Stimulated activated CD8-positive, alpha-beta memory T cell treated with anti-CD3 and anti-CD28 coated beads, Interleukin-15, amount 100 ng/mL, for 48 hours (primary cell): Measurements from ENCODE around the gene MFSD2A.
A peak's percentile ranks its signal among the peaks of the same experiment; 100 is the strongest.
"Not testable (repeated sequence)": the region's sequence is repeated elsewhere in the genome, so short reads cannot be mapped to it uniquely, and the experiment has no call there.

ENCODE experiments used
- DNase-seq, 2 donors: peaks; one replicate each; pipeline ENCODE4 v3.0.0-alpha.2; 2020; ENCODE audit warnings: low read depth in 2 of 2

MFSD2A gene

GRCh38 chr1:39969048-39969447 lies 14.1 kb downstream of the MFSD2A start:
- DNase-seq: no peak

DNA sequence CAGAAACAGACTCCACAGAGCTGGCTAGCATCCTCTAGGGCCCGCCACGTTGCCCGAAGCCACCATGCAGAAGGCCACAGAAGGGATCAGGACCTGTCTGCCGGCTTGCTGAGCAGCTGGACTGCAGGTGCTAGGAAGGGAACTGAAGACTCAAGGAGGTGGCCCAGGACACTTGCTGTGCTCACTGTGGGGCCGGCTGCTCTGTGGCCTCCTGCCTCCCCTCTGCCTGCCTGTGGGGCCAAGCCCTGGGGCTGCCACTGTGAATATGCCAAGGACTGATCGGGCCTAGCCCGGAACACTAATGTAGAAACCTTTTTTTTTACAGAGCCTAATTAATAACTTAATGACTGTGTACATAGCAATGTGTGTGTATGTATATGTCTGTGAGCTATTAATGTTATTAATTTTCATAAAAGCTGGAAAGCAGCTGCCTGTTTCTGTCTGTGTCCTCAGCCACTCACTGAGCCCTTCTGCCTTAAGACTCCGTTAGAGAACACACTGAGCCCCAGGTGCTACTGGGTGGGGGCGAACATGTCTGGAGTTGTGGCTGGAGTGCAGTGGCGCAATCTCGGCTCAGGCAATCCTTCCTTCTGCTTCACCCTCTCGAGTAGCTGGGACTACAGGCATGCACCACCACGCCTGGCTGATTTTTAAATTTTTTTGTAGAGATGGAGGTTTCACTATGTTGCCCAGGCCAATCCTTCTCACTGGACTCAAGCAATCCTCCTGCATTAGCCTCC lies 14.8 kb downstream of the MFSD2A start:
- DNase-seq: no peak

DNA sequence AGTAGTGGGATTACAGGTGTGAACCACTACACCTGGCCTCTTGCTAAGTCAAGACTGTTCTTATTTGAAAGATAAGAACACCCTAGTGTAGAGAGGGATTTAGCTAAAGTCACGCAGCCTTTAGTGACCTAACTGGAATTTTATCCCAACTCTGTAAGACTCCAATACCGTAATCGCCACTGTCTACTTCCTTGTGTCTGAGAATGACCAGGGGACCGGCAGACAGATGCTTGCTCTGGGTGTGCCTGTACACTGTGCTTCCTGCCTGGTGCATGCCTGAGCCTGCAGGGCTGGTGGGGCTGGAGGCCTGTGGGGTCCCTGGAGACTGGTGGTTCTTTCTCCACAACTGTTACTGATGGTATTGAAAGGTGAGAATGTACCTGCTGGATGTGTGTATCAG lies 15.3 kb downstream of the MFSD2A start:
- DNase-seq: no peak

DNA sequence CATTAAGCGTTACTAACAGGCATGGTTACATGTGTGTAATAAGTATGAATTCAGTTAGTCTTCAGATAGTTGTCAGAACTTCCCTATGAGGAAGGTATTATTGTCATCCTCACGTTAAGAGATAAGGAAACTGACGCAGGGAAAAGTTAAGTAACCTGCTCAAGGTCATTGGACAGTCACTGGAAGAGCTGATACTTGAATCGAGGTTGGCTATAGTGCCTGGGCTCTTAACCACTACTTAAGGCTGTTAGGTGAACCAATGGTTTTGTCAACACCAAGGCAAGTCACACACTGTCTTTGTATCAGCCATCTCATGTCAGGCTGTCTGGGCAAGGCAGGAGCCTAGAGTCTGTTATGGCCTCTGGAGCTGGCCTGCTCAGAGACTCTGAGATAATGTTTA lies 16.2 kb downstream of the MFSD2A start:
- DNase-seq: no peak

DNA sequence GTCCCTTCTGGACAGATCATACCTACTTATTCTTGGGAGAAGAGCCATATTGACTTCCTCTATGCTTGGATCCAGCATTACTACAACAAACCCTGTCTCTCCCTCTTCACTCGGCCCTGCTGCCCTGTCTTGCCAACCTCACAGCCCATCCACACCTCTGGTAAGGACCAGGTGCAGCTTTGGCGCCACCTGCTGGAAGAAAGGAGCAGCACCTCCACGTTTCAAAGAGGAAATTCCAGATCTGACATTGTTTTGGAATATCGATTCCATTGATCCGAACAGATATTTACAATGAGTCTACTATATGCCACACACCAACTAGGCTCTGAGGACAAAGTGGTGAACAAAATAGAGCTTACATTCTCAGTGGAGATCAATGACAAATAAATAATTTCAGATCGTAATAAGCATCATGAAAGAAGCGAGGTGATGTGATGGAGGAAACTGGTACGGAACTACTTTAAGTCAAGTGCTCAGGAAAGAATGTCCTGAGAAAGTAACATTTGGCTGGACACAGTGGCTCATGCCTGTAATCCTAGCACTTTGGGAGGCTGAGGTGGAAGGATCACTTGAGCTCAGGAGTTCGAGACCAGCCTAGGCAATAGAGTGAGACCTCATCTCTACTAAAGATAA lies 18.7 kb downstream of the MFSD2A start:
- peak; percentile 34 to 46 for DNase-seq

- no peak for DNase-seq
Observed at GRCh38 chr1:39976732-39977131, 21.8 kb downstream of the MFSD2A start.

DNA sequence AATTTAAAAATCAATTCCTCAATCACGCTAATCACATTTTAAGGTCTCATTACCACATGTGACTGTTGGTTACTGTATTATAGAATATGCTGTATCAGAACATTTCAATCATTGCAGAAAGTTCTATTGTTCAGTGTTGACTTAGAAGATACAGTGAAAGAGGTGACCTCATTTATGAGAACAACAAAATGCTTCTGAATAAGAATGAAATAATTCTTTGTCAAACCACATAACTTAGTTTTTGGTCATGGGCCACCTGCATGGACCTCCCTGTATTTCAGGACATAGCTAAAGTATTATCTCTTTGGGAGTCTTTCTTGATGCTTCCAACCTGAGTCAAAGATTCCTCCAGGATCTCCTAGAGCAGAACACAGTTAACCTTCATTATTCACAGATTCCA lies 22.3 kb downstream of the MFSD2A start:
- DNase-seq: no peak

DNA sequence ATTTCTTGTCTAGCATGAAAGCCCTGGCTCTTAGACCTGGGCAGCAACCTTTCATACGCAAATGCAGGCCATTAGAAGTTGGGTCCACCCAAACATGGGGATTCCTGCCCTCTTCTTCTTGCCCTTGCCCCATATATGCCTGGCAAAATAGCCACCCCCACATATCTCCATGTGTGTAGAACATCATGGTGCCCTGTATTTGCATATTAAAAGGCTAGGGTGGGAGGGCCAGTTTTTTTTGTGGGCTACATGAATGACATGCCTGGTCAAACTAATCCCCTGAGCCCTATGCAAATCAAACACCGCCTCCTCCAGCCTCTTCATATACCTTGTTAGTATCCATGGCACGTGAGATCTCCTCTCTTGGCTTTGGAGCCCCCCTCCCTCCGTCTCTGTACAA lies 24.7 kb downstream of the MFSD2A start:
- no peak for DNase-seq

GRCh38 chr1:39980555-39981313 lies 25.8 kb downstream of the MFSD2A start:
- no peak for DNase-seq

DNA sequence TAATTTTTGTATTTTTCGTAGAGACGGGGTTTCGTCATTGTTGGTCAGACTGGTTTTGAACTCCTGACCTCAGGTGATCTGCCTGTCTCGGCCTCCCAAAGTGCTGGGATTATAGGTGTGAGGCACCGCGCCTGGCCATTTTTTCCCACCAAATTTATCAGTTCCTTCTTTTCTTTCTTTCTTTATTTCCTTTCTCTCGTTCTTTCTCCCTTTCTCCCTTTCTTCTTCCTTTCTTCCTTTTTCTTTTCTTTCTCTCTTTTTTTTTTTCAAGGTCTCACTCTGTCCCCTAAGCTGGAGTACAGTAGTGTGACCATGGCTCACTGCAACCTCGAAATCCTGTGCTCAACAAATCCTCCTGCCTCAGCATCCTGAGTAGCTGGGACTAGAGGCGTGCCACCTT lies 26.4 kb downstream of the MFSD2A start:
- DNase-seq: no peak

GRCh38 chr1:39981945-39982344 lies 27.0 kb downstream of the MFSD2A start:
- DNase-seq: no peak

- not testable (repeated sequence) for DNase-seq
Observed at GRCh38 chr1:39984480-39984879, 29.5 kb downstream of the MFSD2A start.

DNA sequence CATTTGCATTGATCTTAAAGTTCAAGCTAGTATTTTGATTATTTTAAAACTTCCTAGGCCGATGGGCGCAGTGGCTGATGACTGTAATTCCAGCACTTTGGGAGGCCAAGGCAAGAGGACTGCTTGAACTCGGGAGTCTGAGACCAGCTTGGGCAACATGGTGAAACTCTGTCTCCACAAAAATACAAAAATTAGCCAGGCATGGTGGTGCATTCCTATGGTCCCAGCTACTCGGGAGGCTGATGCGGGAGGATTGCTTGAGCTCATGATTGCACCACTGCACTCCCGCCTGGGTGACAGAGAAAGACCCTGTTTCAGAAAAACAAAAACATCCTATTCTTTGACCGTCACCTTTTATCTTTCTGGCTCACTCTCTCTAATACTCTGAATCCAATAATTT lies 30.0 kb downstream of the MFSD2A start:
- no peak for DNase-seq

DNA sequence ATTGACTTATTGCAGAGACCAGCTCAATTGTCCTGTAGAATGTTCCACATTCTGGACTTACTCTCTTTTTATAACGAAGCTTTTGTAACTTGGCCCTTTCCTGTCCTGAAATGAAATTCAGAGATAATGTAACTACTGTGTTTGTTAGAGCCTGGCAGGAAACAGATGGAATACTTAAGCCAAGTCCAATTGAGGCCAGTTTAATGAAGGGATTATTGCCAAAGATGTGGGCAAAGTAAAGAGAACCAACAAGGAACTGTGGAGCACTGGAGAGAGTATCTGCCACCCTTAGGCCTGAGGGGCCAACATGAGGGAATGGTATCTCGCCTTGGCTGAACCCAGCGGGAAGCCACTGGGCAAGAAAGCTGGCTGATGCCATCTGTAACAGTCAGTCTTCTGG lies 32.9 kb downstream of the MFSD2A start:
- no peak for DNase-seq

- no peak for DNase-seq
Observed at GRCh38 chr1:39988618-39989343, 33.8 kb downstream of the MFSD2A start.

DNA sequence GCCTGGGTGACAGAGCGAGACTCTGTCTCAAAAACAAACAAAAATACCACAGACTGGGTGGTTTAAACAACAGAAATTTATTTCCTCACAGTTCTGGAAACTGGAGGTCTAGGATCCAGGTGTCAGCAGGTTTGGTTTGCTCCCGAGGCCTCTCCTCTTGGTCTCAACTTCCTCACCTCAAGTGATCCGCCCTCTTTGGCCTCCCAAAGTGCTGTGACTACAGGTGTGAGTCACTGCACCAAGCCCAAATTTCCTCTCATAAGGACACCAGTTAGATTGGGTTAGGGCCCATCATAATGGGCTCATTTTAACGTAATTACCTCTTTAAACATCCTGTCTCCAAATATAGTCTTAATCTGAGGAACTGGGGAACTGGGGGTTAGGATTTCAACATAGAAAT lies 35.5 kb downstream of the MFSD2A start:
- no peak for DNase-seq

GRCh38 chr1:39992234-39992633 lies 37.3 kb downstream of the MFSD2A start:
- no peak for DNase-seq

DNA sequence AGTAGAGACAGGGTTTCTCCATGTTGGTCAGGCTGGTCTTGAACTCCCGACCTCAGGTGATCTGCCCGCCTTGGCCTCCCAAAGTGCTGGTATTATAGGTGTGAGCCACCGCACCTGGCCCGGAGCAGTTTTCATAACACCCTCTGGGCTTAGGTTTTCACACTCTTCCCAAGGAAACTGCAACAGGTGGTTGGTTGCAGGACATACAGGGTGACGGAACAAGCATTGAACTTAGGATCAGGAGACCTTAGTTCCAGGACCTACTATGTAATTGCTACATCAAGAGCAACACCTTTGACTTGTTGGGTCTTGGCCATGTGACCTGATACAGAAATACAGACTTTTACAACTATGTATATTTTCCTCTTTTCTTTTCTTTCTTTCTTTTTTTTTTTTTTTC lies 37.9 kb downstream of the MFSD2A start:
- no peak for DNase-seq

DNA sequence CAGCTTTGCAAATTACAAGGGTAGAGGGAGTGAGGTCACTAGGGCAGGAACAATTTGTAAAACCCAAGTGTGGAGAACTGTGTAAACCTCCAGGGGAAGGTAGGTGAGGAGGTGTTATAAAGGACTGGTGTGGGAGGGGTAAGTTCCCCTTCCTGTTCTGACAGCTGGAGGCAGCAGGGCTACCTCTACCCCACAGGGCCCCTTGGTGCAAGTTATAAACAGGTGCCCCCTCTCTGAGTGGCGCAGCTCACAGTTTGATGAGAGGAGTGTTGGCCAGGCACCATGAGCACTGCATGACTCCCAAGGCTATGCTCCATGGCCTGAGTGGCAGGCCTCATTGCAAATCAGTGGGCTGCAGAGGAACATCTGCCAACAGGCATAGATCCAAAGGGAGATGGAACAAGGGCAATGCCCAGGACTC lies 41.0 kb downstream of the MFSD2A start:
- DNase-seq: no peak

DNA sequence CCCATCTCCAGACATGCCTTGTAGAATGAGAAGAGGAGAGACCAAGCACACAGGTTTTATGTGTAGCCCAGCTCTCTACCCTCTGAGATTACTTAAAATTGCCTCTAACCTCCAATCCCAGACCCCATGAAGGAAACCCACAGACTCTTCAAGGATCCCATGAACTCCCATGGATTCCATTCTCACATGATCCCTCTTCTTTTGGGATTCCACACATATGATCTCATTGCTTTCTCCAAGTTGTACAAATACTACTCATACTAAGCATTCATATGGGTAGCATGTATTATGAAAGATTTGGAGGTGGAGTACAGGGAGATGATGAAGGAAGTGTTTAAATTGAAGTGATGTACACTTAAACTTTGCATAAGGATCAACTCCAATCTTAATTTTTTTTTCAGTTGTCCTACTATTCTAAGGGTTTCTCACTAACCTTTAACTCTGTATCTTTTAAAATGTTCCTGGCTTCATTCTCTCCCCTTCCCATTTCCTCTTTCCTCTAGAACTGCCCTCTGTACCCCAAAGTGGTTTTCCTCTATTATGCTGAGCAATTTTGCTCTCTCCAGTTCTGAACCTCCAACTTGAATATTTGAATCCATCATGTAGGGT lies 41.6 kb downstream of the MFSD2A start:
- no peak for DNase-seq

DNA sequence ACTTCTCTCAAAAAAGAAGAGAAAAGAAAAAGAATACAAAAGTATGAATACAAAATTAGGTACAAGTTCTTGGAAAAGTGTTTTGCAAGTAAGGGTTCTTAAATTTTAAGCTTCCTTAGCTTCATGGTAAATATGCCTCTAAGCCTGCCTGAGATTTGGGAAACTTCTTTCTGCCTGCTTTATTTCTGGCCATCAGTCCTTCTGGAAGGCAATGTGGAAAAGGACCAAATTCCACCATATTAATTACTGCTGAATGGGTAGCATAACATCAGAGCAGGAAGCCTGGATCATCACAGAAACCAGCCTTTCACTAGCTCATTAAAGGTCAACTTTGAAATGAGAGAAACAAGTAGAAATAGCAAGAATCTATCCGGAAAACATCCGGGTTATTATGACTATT lies 46.5 kb downstream of the MFSD2A start:
- no peak for DNase-seq
